ENCODE data around the gene LINC01488. TPM values are rescaled to one million over a fixed set of nuclear protein-coding genes. Genes with fewer than 3 reads are reported as not detected.

Gene LINC01488
- total and polyA plus RNA-seq, 2 of the 13 experiments (the other 11 are each of a cell fraction or from before 2014, with no cell fraction given) = 0.26 to 0.58 TPM

- TF ChIP-seq PAXIP1 (CRISPR knock-in tag; conservative IDR thresholded peaks at IDR 0.05) (peak; percentile 47; the same call in 1 of the 2 replicates), TEAD3 (CRISPR knock-in tag; optimal IDR thresholded peaks at IDR 0.05; ENCODE audit: borderline replicate concordance) (peak; percentile 100), ZFX (CRISPR knock-in tag; IDR thresholded peaks at IDR 0.05; ENCODE audit: low read depth) (peak; percentile 68; the same call in 1 of the 2 replicates), GABPB1 (CRISPR knock-in tag; IDR thresholded peaks at IDR 0.05) (peak; percentile 51; the same call in 1 of the 2 replicates), NR0B2 (CRISPR knock-in tag; IDR thresholded peaks at IDR 0.05) (no peak), RNF2 (conservative IDR thresholded peaks at IDR 0.05; ENCODE audit: low read depth) (0 out of 2 replicates have a peak, but pooled peaks have one; percentile 49), NFE2 (CRISPR knock-in tag; IDR thresholded peaks at IDR 0.05) (no peak), MXD4 (CRISPR knock-in tag; IDR thresholded peaks at IDR 0.05) (no peak), ZNF121 (CRISPR knock-in tag; IDR thresholded peaks at IDR 0.05) (peak; percentile 99), MLLT10 (CRISPR knock-in tag; IDR thresholded peaks at IDR 0.05) (no peak), ZNF143 (CRISPR knock-in tag; IDR thresholded peaks at IDR 0.05) (peak; percentile 47; the same call in 1 of the 2 replicates), MTA1 (CRISPR knock-in tag; IDR thresholded peaks at IDR 0.05; ENCODE audit: borderline replicate concordance) (peak; percentile 72; the same call in 1 of the 2 replicates), MEF2D (CRISPR knock-in tag; IDR thresholded peaks at IDR 0.05) (0 out of 2 replicates have a peak, but pooled peaks have one; percentile 42), ZNF557 (CRISPR knock-in tag; IDR thresholded peaks at IDR 0.05) (no peak), ZNF614 (CRISPR knock-in tag; IDR thresholded peaks at IDR 0.05; ENCODE audit: borderline replicate concordance) (peak; percentile 62; the same call in 1 of the 2 replicates), UBTF (CRISPR knock-in tag; IDR thresholded peaks at IDR 0.05) (peak; percentile 59), PLSCR1 (CRISPR knock-in tag; IDR thresholded peaks at IDR 0.05; ENCODE audit: borderline replicate concordance) (no peak), ATM (IDR thresholded peaks at IDR 0.05; ENCODE audit: borderline replicate concordance) (no peak), DPF2 (CRISPR knock-in tag; IDR thresholded peaks at IDR 0.05; ENCODE audit: borderline replicate concordance, low read depth) (peak; percentile 62; the same call in 1 of the 2 replicates), MED1 (CRISPR knock-in tag; IDR thresholded peaks at IDR 0.05) (peak; percentile 81), PHF21A (CRISPR knock-in tag; IDR thresholded peaks at IDR 0.05) (peak; percentile 75), ZNF12 (CRISPR knock-in tag; IDR thresholded peaks at IDR 0.05) (peak; percentile 59), SPEN (CRISPR knock-in tag; IDR thresholded peaks at IDR 0.05; ENCODE audit: low read depth) (peak; percentile 20; the same call in 1 of the 2 replicates)
These were observed 44.2 kb upstream of the LINC01488 start (continued) for GRCh38 chr11:69437001-69437875.
